Stimulated activated CD8-positive, alpha-beta memory T cell treated with anti-CD3 and anti-CD28 coated beads, Interleukin-15, amount 100 ng/mL, for 48 hours (primary cell): Measurements from ENCODE around the gene JAZF1.
"Not testable (repeated sequence)": the region's sequence is repeated elsewhere in the genome, so short reads cannot be mapped to it uniquely, and the experiment has no call there.

ENCODE experiments used
- DNase-seq, 2 donors: peaks; one replicate each; pipeline ENCODE4 v3.0.0-alpha.2; 2020; ENCODE audit warnings: low read depth in 2 of 2

Gene JAZF1

DNA sequence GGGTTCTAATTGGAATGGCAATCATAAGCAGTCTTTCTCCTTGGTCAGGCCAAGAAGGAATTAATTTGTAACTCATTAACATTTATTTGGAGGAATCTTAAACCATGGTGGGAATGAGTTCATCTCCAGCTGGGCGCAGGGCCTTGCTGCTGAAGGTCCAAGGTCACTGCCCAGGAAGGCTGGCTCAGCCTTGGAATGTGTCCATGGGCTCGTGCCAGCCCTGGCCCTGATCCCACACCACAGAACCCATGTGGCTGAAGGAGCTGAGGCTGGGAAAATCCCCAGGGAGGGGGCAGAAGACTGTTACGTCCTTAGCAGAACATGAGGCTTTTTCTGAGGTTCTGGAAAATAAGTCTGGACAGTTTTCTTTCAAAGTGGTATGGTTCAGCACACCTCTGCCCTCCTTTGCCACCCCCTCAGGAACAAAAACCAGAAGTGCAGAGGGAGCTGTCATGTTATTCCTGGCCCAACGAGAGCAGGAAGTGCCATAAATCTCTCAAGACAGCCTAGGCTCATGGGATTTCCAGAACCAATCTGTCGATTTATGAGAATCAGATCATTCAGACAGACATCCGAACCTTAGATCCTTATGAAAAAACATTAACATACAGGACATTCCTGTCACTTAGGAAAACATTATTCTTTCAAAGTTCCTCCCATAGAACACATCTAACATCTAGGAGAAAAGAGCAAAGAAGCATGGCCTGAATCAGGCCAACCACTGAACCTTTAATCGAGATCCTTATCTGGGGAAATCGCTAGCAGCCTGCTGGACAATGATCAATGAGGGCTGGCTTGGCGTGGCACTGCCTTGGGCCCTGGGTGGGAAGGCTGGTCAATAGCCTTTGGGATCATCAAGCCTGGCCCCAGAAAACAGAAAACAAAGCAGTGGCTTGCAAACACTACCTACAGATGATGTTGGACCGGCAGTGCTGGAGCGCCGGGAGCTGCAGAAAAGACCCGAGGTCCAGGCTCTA is 306.3 kb downstream of the JAZF1 start:
- no peak for DNase-seq

DNA sequence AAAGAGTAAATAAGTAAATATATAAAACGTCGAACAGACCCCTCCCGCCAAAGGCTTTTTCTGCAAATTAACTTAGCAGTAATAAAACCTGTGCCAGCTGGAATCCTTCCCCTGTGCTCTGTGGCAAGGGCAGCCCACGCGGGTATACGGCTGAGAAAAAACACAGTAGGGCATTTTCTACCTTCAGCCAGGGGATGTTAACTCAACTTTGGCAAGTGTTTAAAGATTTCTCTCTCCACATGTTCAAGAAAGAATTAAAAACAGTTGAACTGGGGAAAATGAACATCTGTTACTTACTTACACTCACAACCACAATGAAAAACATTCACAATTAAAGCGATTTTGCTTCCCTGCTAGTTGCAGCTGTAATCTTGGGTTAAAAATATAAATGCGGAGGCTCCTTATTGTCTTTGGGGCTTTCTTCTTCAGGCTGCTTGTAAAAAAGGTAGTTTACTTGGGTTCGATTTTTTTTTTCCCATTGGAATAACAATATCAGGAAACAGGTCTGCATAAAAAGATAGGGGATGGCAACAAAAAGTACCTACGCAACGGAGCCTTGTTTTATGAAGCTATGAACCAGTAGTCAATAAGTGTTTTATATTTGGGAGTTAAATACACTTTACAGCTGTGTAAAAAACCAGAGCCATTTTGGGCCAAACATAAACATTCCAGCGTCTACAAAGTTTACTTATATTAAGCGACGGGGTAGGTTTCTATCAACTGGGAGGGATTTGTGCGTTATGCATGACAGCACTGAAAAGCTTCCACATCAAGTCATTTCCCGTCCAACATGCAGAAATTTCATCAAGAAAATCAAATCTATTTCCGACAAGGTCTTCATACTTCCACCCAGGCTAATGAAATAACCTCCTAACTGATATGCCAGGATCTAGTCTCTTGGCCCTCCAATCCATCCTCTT is 308.0 kb downstream of the JAZF1 start:
- DNase-seq, result no peak

GRCh38 chr7:27871866-27872265 is 308.7 kb downstream of the JAZF1 start:
- no peak for DNase-seq

GRCh38 chr7:27871086-27871485 is 309.5 kb downstream of the JAZF1 start:
- no peak for DNase-seq

- no peak for DNase-seq
Measured at GRCh38 chr7:27870595-27870994, 310.0 kb downstream of the JAZF1 start.

- DNase-seq, result no peak
Measured at GRCh38 chr7:27869056-27869455, 311.5 kb downstream of the JAZF1 start.

GRCh38 chr7:27868131-27868550 is 312.5 kb downstream of the JAZF1 start:
- no peak for DNase-seq

DNA sequence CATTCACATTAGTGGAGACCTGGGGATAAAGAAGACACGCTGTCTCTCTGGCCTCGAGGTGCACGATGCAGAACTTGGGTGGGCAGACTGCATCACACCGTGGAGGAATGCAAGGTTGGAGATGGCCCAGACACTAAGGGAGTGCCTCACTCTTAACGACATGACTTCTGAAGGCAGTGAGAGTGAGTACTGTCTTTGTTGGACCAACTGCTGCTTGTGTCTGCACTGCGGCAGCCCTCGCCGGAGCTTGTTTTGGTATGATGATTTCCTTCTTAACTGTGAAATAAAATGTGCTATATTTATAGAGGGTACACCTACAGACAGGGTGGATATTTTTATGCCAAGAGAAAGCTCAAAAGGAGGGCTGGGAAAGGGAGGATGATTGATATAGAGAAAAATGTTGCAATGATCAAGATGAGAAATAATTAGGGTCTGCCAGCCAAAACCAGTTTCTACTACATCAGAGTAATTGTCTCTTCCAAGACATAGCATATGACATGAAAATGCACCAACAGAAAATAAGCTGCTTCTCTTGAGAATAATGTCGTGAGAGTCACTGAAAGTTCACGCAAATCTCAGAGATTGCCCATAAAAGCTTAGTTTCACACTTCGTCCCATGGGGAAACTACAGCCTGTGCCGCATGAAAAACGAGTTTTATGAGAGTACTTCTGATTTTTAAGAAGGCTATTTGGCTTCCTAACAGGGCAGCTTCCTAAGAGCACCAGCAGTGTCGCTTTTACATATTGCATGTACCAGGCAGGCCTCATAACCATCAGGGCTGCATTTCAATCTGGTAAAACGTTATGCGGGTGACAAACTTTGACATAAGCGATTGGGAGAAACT is 313.5 kb downstream of the JAZF1 start:
- no peak for DNase-seq

- no peak for DNase-seq
Measured at GRCh38 chr7:27866256-27866655, 314.3 kb downstream of the JAZF1 start.

GRCh38 chr7:27863880-27864279 is 316.7 kb downstream of the JAZF1 start:
- no peak for DNase-seq

DNA sequence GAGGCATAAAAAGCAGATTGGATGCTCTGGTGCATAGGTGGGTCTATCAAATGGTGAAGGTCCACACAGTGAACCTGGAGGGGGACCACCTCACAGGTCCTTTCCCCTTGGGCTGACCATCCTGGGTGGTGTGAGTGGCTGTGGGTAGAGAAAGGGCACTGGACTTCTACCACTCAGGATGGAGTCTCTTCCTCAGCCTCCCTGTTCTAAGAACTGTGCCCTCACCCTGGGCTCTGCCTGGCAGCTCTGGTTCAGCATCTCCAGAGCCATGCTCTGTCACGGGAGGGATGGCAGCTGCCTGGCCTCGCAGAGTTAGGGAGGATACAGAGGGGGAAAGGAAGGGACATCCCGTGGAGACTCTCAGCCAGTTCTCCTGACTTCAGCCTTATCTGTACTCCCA is 318.8 kb downstream of the JAZF1 start:
- DNase-seq, result no peak

- DNase-seq, result no peak
Measured at GRCh38 chr7:27860800-27861199, 319.8 kb downstream of the JAZF1 start.

DNA sequence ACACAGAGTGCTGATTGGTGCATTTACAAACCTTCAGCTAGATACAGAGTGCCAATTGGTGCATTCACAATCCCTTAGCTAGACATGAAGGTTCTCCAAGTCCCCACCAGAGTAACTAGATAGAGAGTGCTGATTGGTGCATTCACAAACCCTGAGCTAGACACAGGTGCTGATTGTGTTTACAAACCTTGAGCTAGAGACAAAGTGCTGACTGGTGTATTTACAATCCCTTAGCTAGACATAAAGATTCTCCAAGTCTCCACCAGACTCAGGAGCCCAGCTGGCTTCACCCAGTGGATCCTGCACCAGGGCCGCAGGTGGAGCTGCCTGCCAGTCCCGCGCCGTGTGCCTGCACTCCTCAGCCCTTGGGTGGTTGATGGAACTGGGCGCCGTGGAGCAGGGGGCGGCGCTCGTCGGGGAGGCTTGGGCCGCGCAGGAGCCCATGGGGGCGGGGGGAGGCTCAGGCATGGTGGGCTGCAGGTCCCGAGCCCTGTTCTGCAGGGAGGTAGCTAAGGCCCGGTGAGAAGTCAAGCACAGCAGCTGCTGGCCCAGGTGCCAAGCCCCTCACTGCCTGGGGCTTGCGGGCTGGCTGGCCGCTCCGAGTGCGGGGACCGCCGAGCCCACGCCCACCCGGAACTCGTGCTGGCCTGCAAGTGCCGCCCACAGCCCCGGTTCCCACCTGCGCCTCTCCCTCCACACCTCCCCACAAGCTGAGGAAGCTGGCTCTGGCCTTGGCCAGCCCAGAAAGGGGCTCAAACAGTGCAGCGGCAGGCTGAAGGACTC is 323.7 kb downstream of the JAZF1 start:
- DNase-seq, result not testable (repeated sequence)

DNA sequence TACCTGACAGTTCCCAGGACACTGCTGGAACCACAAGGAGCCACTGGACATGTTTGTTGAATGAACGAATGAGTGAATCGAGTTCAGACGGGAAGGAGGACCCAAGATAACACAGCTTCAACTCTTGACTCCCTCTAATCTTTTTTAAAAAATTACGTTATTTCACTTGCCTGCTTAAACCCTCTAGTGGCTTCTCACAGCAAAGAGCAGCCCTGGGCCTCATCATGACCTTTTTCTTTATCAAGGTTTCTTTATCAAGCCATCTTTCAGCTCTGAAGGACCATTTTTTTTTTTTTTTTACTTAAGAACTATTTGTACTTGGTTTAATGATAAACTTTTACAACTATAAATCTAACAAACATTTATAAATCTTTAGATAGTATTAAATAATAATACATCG is 330.1 kb downstream of the JAZF1 start:
- DNase-seq, result no peak

DNA sequence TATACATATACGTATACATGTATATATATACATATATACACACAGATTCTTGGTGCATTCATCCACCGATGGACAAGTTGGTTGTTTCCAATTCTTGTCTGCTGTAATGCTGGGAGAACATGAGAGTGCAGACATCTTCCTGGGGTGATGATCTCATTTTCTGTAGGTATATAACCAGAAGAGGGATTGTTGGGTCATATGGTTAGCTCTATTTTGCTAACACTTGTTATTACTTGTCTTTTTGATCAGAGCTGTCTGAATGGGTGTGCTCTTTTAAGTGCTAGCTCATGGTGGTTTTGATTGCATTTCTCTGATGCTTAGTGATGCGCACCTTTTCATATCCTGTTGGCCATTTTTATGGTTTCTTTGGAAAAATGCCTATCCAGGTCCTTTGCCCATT is 334.2 kb downstream of the JAZF1 start:
- no peak for DNase-seq

DNA sequence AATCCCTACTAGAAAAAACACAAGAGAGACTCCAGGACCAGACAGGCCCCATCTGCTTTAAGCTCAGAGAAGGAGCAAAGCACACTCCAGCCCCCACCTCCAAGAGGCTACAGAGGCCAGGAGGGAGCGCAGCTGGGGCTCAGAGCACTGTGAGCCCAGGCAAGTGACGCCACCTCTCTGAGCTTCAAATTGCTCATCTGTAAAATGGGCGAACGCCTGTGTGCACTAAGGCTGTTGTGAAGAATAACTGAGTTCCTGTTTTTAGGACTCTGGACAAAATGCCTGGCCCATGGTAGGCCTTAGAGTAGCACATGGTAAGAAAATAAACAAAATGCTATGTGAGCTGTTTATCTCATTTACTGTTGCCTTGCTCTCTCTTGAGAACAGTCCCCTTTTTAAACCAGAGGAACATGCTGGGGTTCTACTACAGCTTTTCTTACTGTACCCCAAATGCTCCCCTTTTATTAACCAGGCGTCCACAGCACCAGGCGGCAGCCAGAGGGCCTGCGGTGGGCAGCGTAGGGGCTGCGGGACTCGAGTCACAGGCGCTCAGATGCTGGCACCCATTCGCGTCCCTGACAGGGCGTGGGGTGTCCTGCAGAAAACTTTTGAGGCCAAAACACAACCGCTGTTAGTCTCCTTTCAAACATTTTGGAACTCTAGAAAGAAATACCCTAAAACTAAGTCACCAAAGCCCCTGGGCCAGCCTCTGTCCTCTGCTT is 336.9 kb downstream of the JAZF1 start:
- DNase-seq, result no peak

GRCh38 chr7:27842851-27843250 is 337.7 kb downstream of the JAZF1 start:
- no peak for DNase-seq

DNA sequence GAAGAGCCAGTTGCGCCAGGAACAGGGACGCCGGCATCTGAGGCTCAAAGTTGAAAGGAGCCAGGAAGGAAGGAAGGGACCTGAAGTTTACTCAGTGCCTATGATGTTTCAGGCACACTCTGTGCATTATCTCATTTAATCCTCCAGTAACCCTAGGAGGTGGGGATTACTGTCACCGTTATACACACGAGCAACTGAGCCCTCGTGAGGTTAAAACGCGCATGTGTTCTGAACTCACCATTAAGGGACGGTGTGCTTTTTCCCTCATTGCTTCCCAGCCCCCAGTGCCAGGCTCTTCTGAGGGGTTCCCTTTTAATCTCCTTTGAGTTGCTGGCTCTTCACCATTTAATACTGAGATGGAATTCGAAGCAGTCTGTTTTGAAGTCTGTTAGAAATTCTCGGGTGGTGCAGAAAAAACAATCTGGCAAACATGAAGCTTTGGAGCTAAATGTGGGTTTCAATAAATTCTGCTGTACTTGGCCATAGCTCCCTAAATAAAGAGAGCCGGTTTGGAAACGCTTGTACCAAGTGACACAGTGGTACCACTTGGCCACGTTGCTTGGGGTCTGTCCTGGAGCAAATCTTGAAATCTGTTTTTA is 338.4 kb downstream of the JAZF1 start:
- DNase-seq, result no peak

GRCh38 chr7:27840760-27841364 is 339.7 kb downstream of the JAZF1 start:
- DNase-seq, result no peak
